ENCODE data around the gene CYFIP1. TPM values are rescaled to one million over a fixed set of nuclear protein-coding genes. Genes with fewer than 3 reads are reported as not detected.

Gene CYFIP1
- total and polyA plus RNA-seq, 2 of the 13 experiments (the other 11 are each of a cell fraction or from before 2014, with no cell fraction given): 38.1 to 58.3 TPM

- ATAC-seq: peak; percentile 57
- peak; percentile 13 for DNase-seq (ENCODE audit: low spot score)
- ChIA-PET POLR2A (interaction anchor here (0.5 kb wide), 1 partner anchor 13 kb away, joined by 3 read pairs; no protein-coding TSS in a partner anchor), CTCF (ENCODE audit: low intra/inter-chr PET ratio, low total read pairs) (no interaction called here)
- intact Hi-C loops (cut with micrococcal nuclease; ENCODE audit: unreplicated experiment) (no loop called here), in situ Hi-C loops (cut with HindIII; ENCODE audit: extremely low pct_ligation_motif_present, low pct_unique_long_range_greater_than_20kb) (no loop called here)
- peak; percentile 62; the same call in 1 of the 2 replicates for TF ChIP-seq SIX1 (CRISPR knock-in tag; IDR thresholded peaks at IDR 0.05; ENCODE audit: borderline replicate concordance)
- TF ChIP-seq SIX4 (CRISPR knock-in tag; IDR thresholded peaks at IDR 0.05): peak; percentile 90
- TF ChIP-seq CBX2 (IDR thresholded peaks at IDR 0.05; ENCODE audit: low read depth, low read length): no peak
- no peak for TF ChIP-seq CBX2 (CRISPR knock-in tag; IDR thresholded peaks at IDR 0.05; ENCODE audit: low read depth)
- H3K4me2 ChIP-seq (ENCODE audit: low read depth, low read length): peak overlapping the region; percentile 49
- no peak overlapping the region for H2AFZ ChIP-seq (ENCODE audit: low read length)
- no peak for FAIRE-seq
- no peak overlapping the region for H3K4me3 ChIP-seq (replicated peaks in 1 of 3; ENCODE audit: insufficient read depth in 1 of 3, low read depth in 2 of 3, low read length in 3 of 3)
- H3K36me3 ChIP-seq (replicated peaks in 1 of 2; ENCODE audit: control insufficient read depth in 1 of 2, insufficient read depth in 2 of 2, low read length in 2 of 2): peaks cover 3 to 34% of the 10 kb centered on the region in 2 experiments; a peak in 4 of 5 replicates
- H3K79me2 ChIP-seq (ENCODE audit: insufficient read depth, low read length): peaks cover 60% of the 10 kb centered on the region
- no peaks in the 10 kb centered on the region for H3K27me3 ChIP-seq (ENCODE audit: control insufficient read depth in 1 of 2, insufficient read depth in 2 of 2, low read length in 2 of 2)
- no peaks in the 10 kb centered on the region for H3K9me3 ChIP-seq (ENCODE audit: low read length)
- H3K4me1 ChIP-seq (ENCODE audit: insufficient read depth, low read length): peaks cover 53% of the 10 kb centered on the region
- H3K9ac ChIP-seq (ENCODE audit: insufficient read depth, low read depth, low read length): no peak overlapping the region
- BruUV-seq (replicated peaks): no TSS peak
- 65% methylated on average over 2 of the region's 2 CpGs for WGBS (ENCODE audit: low lambda C conversion rate)
- H3K27ac ChIP-seq (ENCODE audit: extremely low read length, insufficient read depth, low read length): peak overlapping the region; percentile 62
- peaks cover 3% of the 10 kb centered on the region; the same call in 1 of the 2 replicates for H4K20me1 ChIP-seq (ENCODE audit: insufficient read depth, low read length)
These were observed 134.8 kb downstream of the CYFIP1 start for GRCh38 chr15:22845289-22845900.

GRCh38 chr15:22844421-22845288 lies 135.5 kb downstream of the CYFIP1 start:
- no peak overlapping the region; the same call in 1 of the 2 replicates for H3K9ac ChIP-seq (ENCODE audit: insufficient read depth, low read depth, low read length)
- H3K4me1 ChIP-seq (ENCODE audit: insufficient read depth, low read length): peaks cover 55% of the 10 kb centered on the region
- peak; percentile 86 for ATAC-seq
- peak; percentile 61 for FAIRE-seq
- CTCF ChIA-PET (ENCODE audit: low intra/inter-chr PET ratio, low total read pairs): no interaction called here
- DNase-seq (ENCODE audit: low spot score): peak; percentile 36
- H3K27ac ChIP-seq (ENCODE audit: extremely low read length, insufficient read depth, low read length): peak overlapping the region; percentile 62
- intact Hi-C loops (cut with micrococcal nuclease; ENCODE audit: unreplicated experiment): loop anchor here (5.0 kb wide), 1 partner anchor 33 kb away; no protein-coding TSS in a partner anchor
- peak overlapping the region in 2 of 3 experiments; percentile 22 to 36; a peak in 4 of 6 replicates for H3K4me3 ChIP-seq (replicated peaks in 1 of 3; ENCODE audit: insufficient read depth in 1 of 3, low read depth in 2 of 3, low read length in 3 of 3)
- no peaks in the 10 kb centered on the region for H3K9me3 ChIP-seq (ENCODE audit: low read length)
- BruUV-seq (replicated peaks): no TSS peak
- H4K20me1 ChIP-seq (ENCODE audit: insufficient read depth, low read length): peaks cover 3% of the 10 kb centered on the region; the same call in 1 of the 2 replicates
- H2AFZ ChIP-seq (ENCODE audit: low read length): no peak overlapping the region
- no peaks in the 10 kb centered on the region for H3K27me3 ChIP-seq (ENCODE audit: control insufficient read depth in 1 of 2, insufficient read depth in 2 of 2, low read length in 2 of 2)
- H3K36me3 ChIP-seq (replicated peaks in 1 of 2; ENCODE audit: control insufficient read depth in 1 of 2, insufficient read depth in 2 of 2, low read length in 2 of 2): peaks cover 3 to 27% of the 10 kb centered on the region in 2 experiments; a peak in 4 of 5 replicates
- H3K4me2 ChIP-seq (ENCODE audit: low read depth, low read length): peak overlapping the region; percentile 49
- H3K79me2 ChIP-seq (ENCODE audit: insufficient read depth, low read length): peaks cover 60% of the 10 kb centered on the region
- WGBS (ENCODE audit: low lambda C conversion rate): 7% methylated on average over 19 of the region's 19 CpGs
- in situ Hi-C loops (cut with HindIII; ENCODE audit: extremely low pct_ligation_motif_present, low pct_unique_long_range_greater_than_20kb): no loop called here
- POLR2A ChIA-PET: no interaction called here
- TF ChIP-seq KMT2A (CRISPR knock-in tag; IDR thresholded peaks at IDR 0.05): no peak
- 0 out of 2 replicates have a peak, but pooled peaks have one; percentile 45 for TF ChIP-seq ZNF691 (CRISPR knock-in tag; IDR thresholded peaks at IDR 0.05; ENCODE audit: borderline replicate concordance, low read depth)
- TF ChIP-seq ATAD3A (CRISPR knock-in tag; IDR thresholded peaks at IDR 0.05): no peak
- TF ChIP-seq ARID5B (CRISPR knock-in tag; IDR thresholded peaks at IDR 0.05): peak; percentile 40; the same call in 1 of the 2 replicates
- TF ChIP-seq MIXL1 (CRISPR knock-in tag; IDR thresholded peaks at IDR 0.05): 0 out of 2 replicates have a peak, but pooled peaks have one; percentile 19
